ENCODE data around the gene NFKB2.
A peak's percentile ranks its signal among the peaks of the same experiment; 100 is the strongest.

Gene NFKB2

DNA sequence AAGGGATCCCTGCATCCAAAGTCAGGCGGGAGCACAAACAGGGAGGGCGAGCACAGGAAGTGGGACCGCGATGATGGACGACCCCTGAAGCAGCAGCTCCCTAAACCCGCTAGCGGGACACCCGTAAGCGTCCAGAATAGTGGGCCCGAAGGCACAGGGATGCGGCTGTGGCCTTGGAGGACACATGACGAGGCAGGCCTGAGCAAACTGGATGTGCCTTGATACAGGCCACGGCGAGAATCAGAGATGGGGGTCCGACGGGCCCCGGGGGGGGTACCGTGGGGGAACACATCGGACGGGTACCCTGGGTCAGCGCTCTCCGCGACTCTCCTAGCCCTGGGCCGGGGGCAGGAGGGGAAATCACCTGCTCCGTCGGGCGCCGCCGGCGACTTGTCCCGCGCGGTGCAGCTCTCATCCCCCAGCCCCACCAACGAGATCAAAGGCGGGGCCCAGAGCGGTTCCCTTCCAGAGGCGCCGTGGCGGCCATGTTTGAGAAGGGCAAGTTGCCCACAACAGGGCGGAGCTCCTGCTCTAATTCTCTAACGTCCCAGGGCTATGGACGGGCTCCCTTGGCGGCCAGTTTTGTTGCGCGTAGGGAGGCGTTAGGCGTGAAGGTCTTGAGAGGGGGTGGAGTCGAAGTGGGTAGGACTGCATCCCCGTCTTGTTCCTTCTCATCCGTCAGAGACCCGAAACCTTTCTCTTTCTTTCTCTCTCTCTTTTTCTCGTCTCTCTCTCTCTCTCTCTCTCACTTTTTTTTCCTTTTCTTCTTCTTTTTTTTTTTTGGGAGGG, 36.9 kb downstream of the NFKB2 start, which contains the start of gene CUEDC2:
Gene CUEDC2, minus strand, starts transcription at position 413 of the 789 bp plus-strand sequence. CDS start 7,386 bp downstream, outside the sequence.
- peak within 1 kb of the TSS; percentile 74 for H3K9ac ChIP-seq (ENCODE audit: low read depth, low read length)
- no peaks in the 10 kb centered on the region for H3K9me3 ChIP-seq (ENCODE audit: control insufficient read depth, insufficient read depth, low read length)
- H3K4me3 ChIP-seq (ENCODE audit: low read depth, low read length): peak within 1 kb of the TSS; percentile 90
- no peaks in the 10 kb centered on the region for H3K36me3 ChIP-seq (ENCODE audit: control insufficient read depth, insufficient read depth, low read length)
- peaks cover 38% of the 10 kb centered on the region for H3K27me3 ChIP-seq (ENCODE audit: control insufficient read depth, insufficient read depth, low read length)
- H3K4me1 ChIP-seq (ENCODE audit: control insufficient read depth, insufficient read depth, low read length): peaks cover 5% of the 10 kb centered on the region

DNA sequence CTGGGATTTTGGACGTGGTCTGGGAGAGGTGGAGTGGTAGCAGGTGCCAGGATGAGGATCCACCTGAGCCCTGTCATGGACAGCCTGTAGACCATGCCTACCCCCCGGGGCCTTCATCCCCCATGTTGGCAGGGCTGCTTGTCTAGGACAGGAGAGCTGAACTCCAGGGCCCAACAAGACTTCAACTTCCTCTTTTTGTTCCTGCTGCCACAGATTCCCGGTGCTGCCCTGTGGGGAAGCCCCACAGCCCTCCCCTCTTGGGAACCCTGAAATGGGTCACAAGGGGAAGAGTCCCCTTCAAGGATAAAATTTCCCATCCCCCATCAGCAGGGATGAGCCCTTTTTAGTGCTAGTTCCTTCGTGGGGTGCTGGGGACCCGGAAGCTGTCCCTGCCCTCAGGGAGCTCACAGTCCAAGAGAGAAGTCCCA, 38.1 kb downstream of the NFKB2 start:
- H3K4me3 ChIP-seq (ENCODE audit: low read depth, low read length): no peak overlapping the region
- no peak overlapping the region for H3K9ac ChIP-seq (ENCODE audit: low read depth, low read length)
- no peaks in the 10 kb centered on the region for H3K9me3 ChIP-seq (ENCODE audit: control insufficient read depth, insufficient read depth, low read length)
- H3K4me1 ChIP-seq (ENCODE audit: control insufficient read depth, insufficient read depth, low read length): peaks cover 5% of the 10 kb centered on the region
- H3K27me3 ChIP-seq (ENCODE audit: control insufficient read depth, insufficient read depth, low read length): peaks cover 41% of the 10 kb centered on the region
- no peaks in the 10 kb centered on the region for H3K36me3 ChIP-seq (ENCODE audit: control insufficient read depth, insufficient read depth, low read length)

DNA sequence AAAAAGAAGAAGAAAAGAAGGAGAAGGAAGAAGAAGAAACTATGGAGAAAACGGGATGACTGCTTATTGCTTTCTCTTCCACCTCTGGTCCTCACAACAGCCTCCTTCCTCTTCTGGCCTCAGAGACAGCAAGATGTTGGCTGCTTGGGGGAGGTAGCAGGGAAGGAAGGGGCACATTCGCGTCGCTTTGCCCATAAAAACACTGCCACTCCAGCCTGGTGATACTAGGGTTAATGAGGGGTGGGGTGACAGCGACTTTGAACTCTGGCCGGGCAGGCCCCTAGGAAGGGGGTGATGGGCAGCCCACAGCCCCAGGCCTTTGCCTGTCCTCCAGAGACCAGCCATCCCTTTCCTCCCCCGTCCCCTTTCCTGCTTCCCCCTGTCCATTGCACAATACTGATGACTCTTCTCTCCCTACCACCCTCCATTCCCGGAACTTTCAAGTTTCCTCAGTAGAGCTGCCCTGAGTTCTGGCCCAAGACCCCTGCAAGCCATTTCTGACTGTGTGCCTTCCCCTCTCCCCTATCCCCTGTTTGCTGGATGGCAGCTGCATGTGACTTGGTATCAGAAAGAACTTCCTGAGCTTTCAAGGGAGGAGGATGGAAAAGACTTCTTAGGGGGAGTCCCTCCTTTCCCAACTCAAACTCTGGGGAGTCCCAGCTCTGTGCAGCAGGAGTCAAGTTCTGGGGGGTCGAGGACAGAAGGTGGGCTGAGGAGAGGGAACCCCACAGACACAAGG, 39.1 kb downstream of the NFKB2 start:
- H3K27me3 ChIP-seq (ENCODE audit: control insufficient read depth, insufficient read depth, low read length): peaks cover 41% of the 10 kb centered on the region
- H3K4me1 ChIP-seq (ENCODE audit: control insufficient read depth, insufficient read depth, low read length): peaks cover 5% of the 10 kb centered on the region
- H3K36me3 ChIP-seq (ENCODE audit: control insufficient read depth, insufficient read depth, low read length): no peaks in the 10 kb centered on the region
- no peaks in the 10 kb centered on the region for H3K9me3 ChIP-seq (ENCODE audit: control insufficient read depth, insufficient read depth, low read length)
- no peak overlapping the region for H3K9ac ChIP-seq (ENCODE audit: low read depth, low read length)
- H3K4me3 ChIP-seq (ENCODE audit: low read depth, low read length): peak overlapping the region; percentile 50

DNA sequence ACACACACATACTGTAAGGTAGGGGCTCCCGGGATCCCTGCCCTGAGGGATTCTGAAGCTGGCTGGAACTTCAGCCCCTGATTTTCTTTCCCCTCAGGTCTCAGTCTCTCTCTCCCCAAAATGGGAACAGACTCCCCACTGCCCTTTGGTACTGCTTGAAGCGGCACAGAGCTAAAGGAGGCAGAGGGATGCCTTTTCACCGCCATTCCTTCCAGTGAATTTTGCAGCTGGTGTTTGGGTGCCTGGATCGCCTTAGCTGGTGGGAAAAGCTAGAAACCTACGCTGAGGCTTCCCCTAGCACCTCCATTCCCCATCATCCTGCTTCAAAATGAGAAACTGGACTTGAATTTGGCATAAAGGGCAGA, 39.6 kb downstream of the NFKB2 start:
- Histone ChIP-seq H3K9ac (ENCODE audit: low read depth, low read length) (peak overlapping the region; percentile 41), H3K9me3 (ENCODE audit: control insufficient read depth, insufficient read depth, low read length) (no peaks in the 10 kb centered on the region), H3K27me3 (ENCODE audit: control insufficient read depth, insufficient read depth, low read length) (peaks cover 41% of the 10 kb centered on the region), H3K4me3 (ENCODE audit: low read depth, low read length) (peak overlapping the region; percentile 50), H3K36me3 (ENCODE audit: control insufficient read depth, insufficient read depth, low read length) (no peaks in the 10 kb centered on the region), H3K4me1 (ENCODE audit: control insufficient read depth, insufficient read depth, low read length) (peaks cover 5% of the 10 kb centered on the region)

DNA sequence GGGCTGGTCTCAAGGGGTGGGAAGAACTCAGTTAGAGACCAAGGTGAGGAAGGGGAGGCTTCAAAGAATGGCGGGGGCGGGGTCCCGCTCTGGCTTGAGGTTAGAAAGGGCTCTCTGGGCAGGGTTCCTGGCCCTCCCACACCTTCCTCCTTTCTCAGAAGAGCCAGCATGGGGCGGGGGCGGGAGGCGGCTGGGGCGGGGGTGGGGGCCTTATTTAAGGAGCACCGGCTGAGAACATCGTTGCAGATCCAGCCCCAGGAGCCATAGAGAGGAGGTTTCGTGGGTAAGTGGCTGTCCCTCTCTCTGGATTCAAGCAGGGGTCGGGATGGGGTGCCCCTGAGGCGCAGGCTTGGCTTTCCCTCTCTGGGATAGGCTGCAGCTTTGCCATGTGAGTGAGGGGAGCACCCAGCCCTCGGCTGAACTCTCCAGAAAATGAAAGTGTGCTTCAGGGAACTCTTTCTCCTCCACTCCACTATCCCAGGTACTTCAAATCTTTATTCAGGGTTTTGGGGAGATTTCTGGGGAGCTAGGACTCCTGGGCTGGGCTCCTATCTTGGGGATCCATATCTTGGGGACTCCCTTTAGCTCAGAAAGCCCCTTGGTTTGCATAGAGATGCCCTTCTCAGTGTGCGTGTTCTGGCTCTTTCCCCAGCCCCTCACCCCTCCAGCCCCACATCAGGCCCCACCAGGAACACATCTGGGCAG, 40.2 kb downstream of the NFKB2 start:
- H3K4me1 ChIP-seq (ENCODE audit: control insufficient read depth, insufficient read depth, low read length): peaks cover 5% of the 10 kb centered on the region
- no peaks in the 10 kb centered on the region for H3K9me3 ChIP-seq (ENCODE audit: control insufficient read depth, insufficient read depth, low read length)
- H3K9ac ChIP-seq (ENCODE audit: low read depth, low read length): peak overlapping the region; percentile 41
- H3K27me3 ChIP-seq (ENCODE audit: control insufficient read depth, insufficient read depth, low read length): peaks cover 41% of the 10 kb centered on the region
- peak overlapping the region; percentile 50 for H3K4me3 ChIP-seq (ENCODE audit: low read depth, low read length)
- H3K36me3 ChIP-seq (ENCODE audit: control insufficient read depth, insufficient read depth, low read length): no peaks in the 10 kb centered on the region

DNA sequence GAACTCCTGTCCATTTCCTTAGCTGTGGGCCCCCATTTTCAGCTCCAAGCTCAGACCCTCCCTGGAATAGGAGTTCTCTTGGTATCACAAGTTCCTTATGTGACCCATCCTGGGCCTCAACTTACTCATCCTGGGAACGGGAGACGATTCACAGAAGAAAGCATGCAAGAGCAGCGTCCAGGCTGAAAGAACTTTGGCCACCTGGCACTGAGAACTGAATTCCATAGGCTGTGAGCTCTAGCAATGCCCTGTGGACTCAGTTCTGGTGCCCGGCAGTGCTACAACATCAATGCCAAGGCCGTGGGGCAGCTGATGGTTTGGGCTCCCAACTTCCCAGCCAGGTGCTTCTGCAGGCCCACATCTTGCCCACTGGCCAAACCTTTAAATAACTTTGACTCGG, 40.8 kb downstream of the NFKB2 start:
- peaks cover 41% of the 10 kb centered on the region for H3K27me3 ChIP-seq (ENCODE audit: control insufficient read depth, insufficient read depth, low read length)
- H3K9me3 ChIP-seq (ENCODE audit: control insufficient read depth, insufficient read depth, low read length): no peaks in the 10 kb centered on the region
- peaks cover 5% of the 10 kb centered on the region for H3K4me1 ChIP-seq (ENCODE audit: control insufficient read depth, insufficient read depth, low read length)
- H3K36me3 ChIP-seq (ENCODE audit: control insufficient read depth, insufficient read depth, low read length): no peaks in the 10 kb centered on the region
- peak overlapping the region; percentile 23 for H3K4me3 ChIP-seq (ENCODE audit: low read depth, low read length)
- no peak overlapping the region for H3K9ac ChIP-seq (ENCODE audit: low read depth, low read length)

DNA sequence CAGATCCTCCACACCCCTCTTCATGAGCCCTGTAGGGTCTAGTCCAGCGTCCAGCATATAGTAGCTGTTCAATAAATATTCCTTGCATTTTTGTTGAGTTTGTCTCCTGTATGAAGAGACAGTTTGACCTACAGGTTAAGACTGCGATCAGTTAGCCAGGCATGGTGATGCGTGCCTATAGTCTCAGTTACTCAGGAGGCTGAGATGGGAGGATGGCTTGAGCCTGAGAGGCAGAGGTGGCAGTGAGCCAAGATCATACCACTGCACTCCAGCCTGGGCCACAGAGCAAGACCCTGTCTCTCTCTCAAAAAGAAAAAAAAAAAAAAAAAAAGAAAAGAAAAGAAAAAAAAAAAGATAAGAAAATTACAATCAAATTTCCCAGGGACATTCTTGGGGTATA, 42.0 kb downstream of the NFKB2 start:
- Histone ChIP-seq H3K9ac (ENCODE audit: low read depth, low read length) (no peak overlapping the region), H3K4me3 (ENCODE audit: low read depth, low read length) (no peak overlapping the region), H3K4me1 (ENCODE audit: control insufficient read depth, insufficient read depth, low read length) (peaks cover 5% of the 10 kb centered on the region), H3K9me3 (ENCODE audit: control insufficient read depth, insufficient read depth, low read length) (no peaks in the 10 kb centered on the region), H3K36me3 (ENCODE audit: control insufficient read depth, insufficient read depth, low read length) (no peaks in the 10 kb centered on the region), H3K27me3 (ENCODE audit: control insufficient read depth, insufficient read depth, low read length) (peaks cover 41% of the 10 kb centered on the region)

DNA sequence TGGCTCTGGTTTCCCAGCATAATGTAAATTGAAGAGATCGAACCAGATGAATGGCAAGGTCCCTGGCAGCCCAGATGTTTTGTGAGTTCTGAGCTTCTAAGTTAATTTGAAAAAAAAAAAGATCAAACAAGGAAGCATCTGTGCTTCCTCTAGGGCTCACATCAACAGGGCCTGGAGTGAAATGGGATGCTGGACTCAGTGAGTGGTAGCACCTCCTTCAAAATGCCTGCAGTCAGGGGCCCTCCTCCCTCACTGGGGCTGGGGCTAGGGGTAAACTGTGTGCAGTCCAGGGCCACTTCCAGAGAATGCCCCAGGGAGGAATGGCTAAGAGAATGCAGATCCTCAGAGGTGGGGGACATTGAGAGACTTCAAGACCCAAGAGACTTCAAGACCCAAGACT, 42.9 kb downstream of the NFKB2 start:
- Histone ChIP-seq H3K9me3 (ENCODE audit: control insufficient read depth, insufficient read depth, low read length) (no peaks in the 10 kb centered on the region), H3K36me3 (ENCODE audit: control insufficient read depth, insufficient read depth, low read length) (no peaks in the 10 kb centered on the region), H3K4me1 (ENCODE audit: control insufficient read depth, insufficient read depth, low read length) (peaks cover 5% of the 10 kb centered on the region), H3K4me3 (ENCODE audit: low read depth, low read length) (no peak overlapping the region), H3K9ac (ENCODE audit: low read depth, low read length) (no peak overlapping the region), H3K27me3 (ENCODE audit: control insufficient read depth, insufficient read depth, low read length) (peaks cover 36% of the 10 kb centered on the region)

DNA sequence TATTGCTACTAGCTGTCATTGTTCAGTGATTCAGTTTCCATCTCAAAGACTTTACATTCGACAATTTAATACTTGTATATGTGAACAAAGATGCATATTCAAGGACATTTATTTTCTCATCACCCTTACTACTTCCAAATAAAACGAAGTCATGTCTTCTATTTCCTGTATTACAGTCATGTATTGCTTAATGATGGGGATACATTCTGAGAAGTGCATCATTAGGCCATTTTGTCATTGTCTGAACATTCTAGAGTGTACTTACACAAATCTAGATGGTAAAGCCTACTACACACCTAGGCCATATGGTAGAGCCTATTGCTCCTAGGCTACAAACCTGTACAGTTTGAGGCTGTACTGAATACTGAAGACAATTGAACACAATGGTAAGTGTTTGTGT, 49.3 kb downstream of the NFKB2 start:
- H3K4me1 ChIP-seq (ENCODE audit: control insufficient read depth, insufficient read depth, low read length): peaks cover 2% of the 10 kb centered on the region
- no peak overlapping the region for H3K4me3 ChIP-seq (ENCODE audit: low read depth, low read length)
- no peak overlapping the region for H3K9ac ChIP-seq (ENCODE audit: low read depth, low read length)
- no peaks in the 10 kb centered on the region for H3K36me3 ChIP-seq (ENCODE audit: control insufficient read depth, insufficient read depth, low read length)
- no peaks in the 10 kb centered on the region for H3K9me3 ChIP-seq (ENCODE audit: control insufficient read depth, insufficient read depth, low read length)
- H3K27me3 ChIP-seq (ENCODE audit: control insufficient read depth, insufficient read depth, low read length): no peaks in the 10 kb centered on the region

DNA sequence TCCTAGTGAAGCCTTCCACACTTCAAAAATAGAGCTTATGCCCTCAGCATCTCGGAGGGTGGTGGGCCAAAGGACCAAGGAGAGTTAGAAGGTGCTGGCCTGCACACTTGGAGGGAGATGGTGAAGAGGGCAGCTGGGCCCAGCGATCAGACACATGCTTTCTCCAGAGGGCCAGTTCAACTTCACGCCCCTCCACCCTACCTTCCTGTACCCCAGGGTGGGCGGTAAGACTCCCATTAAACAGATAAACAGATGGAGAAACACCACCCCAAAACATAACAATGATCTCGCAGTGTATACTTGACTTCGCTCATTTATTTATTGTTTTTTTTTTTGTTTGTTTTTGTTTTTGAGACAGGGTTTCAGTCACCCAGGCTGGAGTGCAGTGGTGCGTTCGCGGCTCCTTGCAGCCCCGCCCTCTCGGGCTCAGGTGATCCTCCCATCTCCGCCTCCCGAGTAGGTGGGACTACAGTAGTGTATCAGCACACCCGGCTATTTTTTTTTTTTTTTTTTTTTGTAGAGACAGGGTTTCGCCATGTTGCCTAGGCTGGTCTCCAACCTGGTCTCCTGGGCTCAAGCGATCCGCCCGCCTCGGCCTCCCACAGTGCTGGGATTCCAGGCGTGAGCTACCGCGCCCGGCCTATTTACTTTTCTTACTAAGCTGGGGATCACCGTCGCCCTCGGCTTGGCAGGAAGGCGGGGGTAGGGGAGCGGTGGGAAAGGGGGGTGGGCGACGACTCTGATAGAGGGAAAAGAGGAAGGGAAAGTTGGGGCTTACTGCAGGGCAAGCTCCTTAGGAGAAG, 54.0 kb downstream of the NFKB2 start:
- Histone ChIP-seq H3K27me3 (ENCODE audit: control insufficient read depth, insufficient read depth, low read length) (no peaks in the 10 kb centered on the region), H3K9ac (ENCODE audit: low read depth, low read length) (peak overlapping the region; percentile 62), H3K4me3 (ENCODE audit: low read depth, low read length) (peak overlapping the region; percentile 81), H3K9me3 (ENCODE audit: control insufficient read depth, insufficient read depth, low read length) (no peaks in the 10 kb centered on the region), H3K4me1 (ENCODE audit: control insufficient read depth, insufficient read depth, low read length) (peaks cover 20% of the 10 kb centered on the region), H3K36me3 (ENCODE audit: control insufficient read depth, insufficient read depth, low read length) (peaks cover 11% of the 10 kb centered on the region)

DNA sequence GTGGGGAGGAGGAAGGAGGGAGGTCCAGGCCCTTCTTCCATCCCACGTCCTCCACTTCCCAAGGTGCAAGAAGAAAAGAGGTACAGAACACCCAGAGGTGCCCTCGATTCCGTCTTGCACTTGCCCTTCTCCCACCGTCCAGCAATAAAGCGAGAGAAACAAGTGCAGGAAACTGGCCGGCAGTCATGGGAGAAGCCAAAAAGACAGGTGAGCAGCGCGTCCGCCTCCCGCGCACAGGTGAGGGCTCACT, 54.5 kb downstream of the NFKB2 start:
- H3K9ac ChIP-seq (ENCODE audit: low read depth, low read length): peak overlapping the region; percentile 62
- peaks cover 11% of the 10 kb centered on the region for H3K36me3 ChIP-seq (ENCODE audit: control insufficient read depth, insufficient read depth, low read length)
- H3K9me3 ChIP-seq (ENCODE audit: control insufficient read depth, insufficient read depth, low read length): no peaks in the 10 kb centered on the region
- H3K4me3 ChIP-seq (ENCODE audit: low read depth, low read length): peak overlapping the region; percentile 81
- peaks cover 22% of the 10 kb centered on the region for H3K4me1 ChIP-seq (ENCODE audit: control insufficient read depth, insufficient read depth, low read length)
- no peaks in the 10 kb centered on the region for H3K27me3 ChIP-seq (ENCODE audit: control insufficient read depth, insufficient read depth, low read length)
